Upper lobe of left lung (tissue), 6 donors: ENCODE data around the gene RHBDF1. TPM values are rescaled to one million over a fixed set of nuclear protein-coding genes. Genes with fewer than 3 reads are reported as not detected.

Source experiments
- ATAC-seq, 2 donors: fragments of 200-7000 bp; cut with Tn5 transposase; one replicate each; pipeline ENCODE4 v1.9.1; 2022; ENCODE audit warnings: mild to moderate bottlenecking in 2 of 2, moderate library complexity in 2 of 2; ENCODE audit not compliant: low FRiP score in 2 of 2
- DNase-seq, 2 donors: peaks; one replicate each; pipeline ENCODE4 v3.0.0-alpha.2; 2019 to 2020
- H3K27ac ChIP-seq, 4 donors: fragments of 200-600 bp; sonication (generic); one replicate each; pipeline ENCODE4 v1.5.1; 2016 to 2019
- H3K27me3 ChIP-seq, 4 donors: fragments of 200-600 bp; sonication (generic); one replicate each; pipeline ENCODE4 v1.5.1; 2017 to 2019
- H3K36me3 ChIP-seq, 4 donors: fragments of 200-600 bp; sonication (generic); one replicate each; pipeline ENCODE4 v1.5.1; 2016 to 2019
- H3K4me1 ChIP-seq, 4 donors: fragments of 200-600 bp; sonication (generic); one replicate each; pipeline ENCODE4 v1.5.1; 2018 to 2019
- H3K4me3 ChIP-seq, 4 donors: fragments of 200-600 bp; sonication (generic); one replicate each; pipeline ENCODE4 v1.5.1; 2017 to 2019; ENCODE audit warnings: mild to moderate bottlenecking in 2 of 4, moderate library complexity in 1 of 4
- H3K9me3 ChIP-seq, 4 donors: fragments of 200-600 bp; sonication (generic); one replicate each; pipeline ENCODE4 v1.5.1; 2018 to 2019
- CTCF ChIP-seq, 6 experiments: fragments of 450-650 bp in 4 of 6; fragments of 200-600 bp in 2 of 6; sonication (generic) in 2 of 6; IDR thresholded peaks; one replicate each; pipeline ENCODE4 v1.5.1; 2016 to 2019; ENCODE audit warnings: antibody characterized with exemption in 6 of 6
- EP300 ChIP-seq, 4 donors: sonication (generic); formaldehyde crosslinking; IDR thresholded peaks; one replicate each; pipeline ENCODE4 v1.5.1; 2017; ENCODE audit warnings: antibody characterized with exemption in 4 of 4, control low read depth in 2 of 4
- POLR2A ChIP-seq, 4 donors: fragments of 450-650 bp; IDR thresholded peaks; one replicate each; pipeline ENCODE4 v1.5.1; 2016 to 2017; ENCODE audit warnings: antibody characterized with exemption in 4 of 4, mild to moderate bottlenecking in 2 of 4
- POLR2AphosphoS5 ChIP-seq, 2 donors: sonication (generic); formaldehyde crosslinking; IDR thresholded peaks; one replicate each; pipeline ENCODE4 v1.5.1; 2017; ENCODE audit warnings: antibody characterized with exemption in 2 of 2
- WGBS, 2 donors: methylation state at CpG; one replicate each; pipeline ENCODE4 v1.1.5; 2017 to 2018; 5-methylcytosine and 5-hydroxymethylcytosine counted together
- total RNA-seq, 6 donors: library from RNA; depleted of rRNA in 4 of 6; stranded (reverse); fragments of >200 nt in 4 of 6; gene quantifications; one replicate each; pipeline versions ENCODE4 v1.1.0 to v1.2.1, GENCODE V29; 2016 to 2021
- donor health status: DM: no; HTN: no; CAD: no; lungs with moderate emphysema.
- donor health status: DM: no; HTN: yes; CAD: no; lungs with severe emphysema.

RHBDF1 gene
- total RNA-seq, 6 donors from 2014 or later: 24.4 to 110 (median 46.3) TPM

DNA sequence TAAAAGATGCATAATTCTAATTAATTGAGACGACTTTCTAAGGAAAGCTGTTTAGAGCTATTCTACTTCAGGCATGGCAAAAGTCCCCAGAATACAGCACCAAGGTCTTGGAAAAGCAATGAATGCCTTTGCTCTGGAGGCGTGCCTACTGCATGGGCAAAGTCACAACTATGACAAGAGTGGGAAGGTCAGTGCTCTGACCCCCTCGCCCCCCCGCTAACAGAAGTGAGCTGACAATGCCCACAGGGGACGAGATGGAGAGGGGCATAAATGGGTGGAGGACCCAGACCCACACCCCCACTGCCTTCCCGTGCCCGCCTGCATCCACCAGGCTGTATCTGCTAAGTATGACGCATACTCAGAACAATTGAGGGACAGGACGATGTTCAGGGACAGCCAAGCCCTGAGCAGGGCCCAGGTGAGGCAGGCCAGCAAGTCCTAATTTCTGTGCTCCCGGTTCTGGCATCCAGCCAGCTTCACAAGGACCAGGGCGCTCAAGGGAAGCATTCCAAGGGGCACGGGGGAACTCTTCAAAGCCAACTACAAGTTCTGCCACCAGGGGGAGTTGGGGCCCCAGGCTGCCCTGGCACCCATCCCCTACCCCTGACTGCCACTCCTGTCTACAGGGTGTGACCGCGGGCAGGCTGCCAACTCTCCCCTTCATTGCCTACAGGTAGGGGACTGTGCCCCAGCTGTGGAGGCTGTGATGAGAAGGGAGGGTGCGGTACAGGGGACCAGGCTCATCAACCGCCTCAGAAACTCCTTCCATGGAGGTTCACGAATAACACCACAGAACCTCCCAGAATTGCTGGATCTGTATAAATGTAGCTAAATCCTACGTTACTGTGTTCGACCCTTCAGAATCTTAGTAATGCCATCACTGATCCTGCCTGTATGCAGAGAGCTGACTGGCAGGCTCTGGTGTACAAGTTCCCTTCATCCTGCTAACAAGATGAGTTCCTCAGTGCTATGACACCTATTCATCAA lies 45.2 kb upstream of the RHBDF1 start:
- Histone ChIP-seq H3K4me1 (peaks cover 0 to 8% (median 0%) of the 10 kb centered on the region in 4 donors), H3K4me3 (no peak overlapping the region), H3K27ac (no peak overlapping the region), H3K36me3 (peaks cover 0 to 32% (median 3%) of the 10 kb centered on the region in 4 donors), H3K27me3 (no peaks in the 10 kb centered on the region), H3K9me3 (no peaks in the 10 kb centered on the region)
- DNase-seq (peak in 1 of 2 donors; percentile 72), ATAC-seq (peak; percentile 56 to 80)
- WGBS, 2 donors: 62 to 84% methylated on average over 14 to 19 of the region's 19 CpGs
- TF ChIP-seq EP300 (IDR thresholded peaks at IDR 0.05) (no peak), POLR2AphosphoS5 (IDR thresholded peaks at IDR 0.05) (no peak), CTCF (IDR thresholded peaks at IDR 0.05) (peak; percentile 50 to 84 (median 66)), POLR2A (IDR thresholded peaks at IDR 0.05) (no peak)

DNA sequence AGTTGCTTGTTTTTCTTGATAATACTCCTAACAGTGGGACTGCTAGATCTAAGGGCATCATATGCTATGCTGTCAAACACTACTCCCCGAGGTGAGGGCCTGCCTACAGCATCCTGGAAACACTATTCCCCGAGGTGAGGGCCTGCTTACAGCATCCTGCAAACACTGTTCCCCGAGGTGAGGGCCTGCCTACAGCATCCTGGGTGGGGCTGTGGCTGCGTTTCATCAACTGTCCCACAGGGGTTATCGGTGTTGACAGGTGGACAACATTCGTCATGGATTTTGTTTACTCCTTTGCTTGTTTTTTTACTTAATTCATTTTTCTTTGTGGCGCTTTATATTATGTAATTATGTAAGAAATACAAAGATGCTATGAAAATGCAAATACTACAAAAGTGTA lies 43.6 kb upstream of the RHBDF1 start:
- no peaks in the 10 kb centered on the region for H3K27me3 ChIP-seq
- ATAC-seq (no peak), DNase-seq (no peak)
- 72 to 78% methylated on average over 7 of the region's 7 CpGs for WGBS, 2 donors
- H3K36me3 ChIP-seq: peaks cover 0 to 47% (median 10%) of the 10 kb centered on the region in 4 donors
- TF ChIP-seq CTCF (IDR thresholded peaks at IDR 0.05) (no peak), EP300 (IDR thresholded peaks at IDR 0.05) (no peak), POLR2A (IDR thresholded peaks at IDR 0.05) (no peak), POLR2AphosphoS5 (IDR thresholded peaks at IDR 0.05) (no peak)
- H3K9me3 ChIP-seq: no peaks in the 10 kb centered on the region
- H3K4me1 ChIP-seq: peaks cover 0 to 8% (median 0%) of the 10 kb centered on the region in 4 donors
- no peak overlapping the region for H3K4me3 ChIP-seq
- H3K27ac ChIP-seq: no peak overlapping the region

- Histone ChIP-seq H3K9me3 (no peaks in the 10 kb centered on the region), H3K27ac (no peak overlapping the region), H3K4me3 (no peak overlapping the region), H3K36me3 (peaks cover 2 to 63% (median 23%) of the 10 kb centered on the region in 4 donors), H3K4me1 (peaks cover 0 to 8% (median 0%) of the 10 kb centered on the region in 4 donors), H3K27me3 (no peaks in the 10 kb centered on the region)
- DNase-seq (no peak), ATAC-seq (no peak)
- TF ChIP-seq POLR2AphosphoS5 (IDR thresholded peaks at IDR 0.05) (no peak), POLR2A (IDR thresholded peaks at IDR 0.05) (no peak), EP300 (IDR thresholded peaks at IDR 0.05) (no peak)
- 81 to 95% methylated on average over 2 of the region's 2 CpGs for WGBS, 2 donors
These were observed 41.9 kb upstream of the RHBDF1 start for GRCh38 chr16:114327-114726.

DNA sequence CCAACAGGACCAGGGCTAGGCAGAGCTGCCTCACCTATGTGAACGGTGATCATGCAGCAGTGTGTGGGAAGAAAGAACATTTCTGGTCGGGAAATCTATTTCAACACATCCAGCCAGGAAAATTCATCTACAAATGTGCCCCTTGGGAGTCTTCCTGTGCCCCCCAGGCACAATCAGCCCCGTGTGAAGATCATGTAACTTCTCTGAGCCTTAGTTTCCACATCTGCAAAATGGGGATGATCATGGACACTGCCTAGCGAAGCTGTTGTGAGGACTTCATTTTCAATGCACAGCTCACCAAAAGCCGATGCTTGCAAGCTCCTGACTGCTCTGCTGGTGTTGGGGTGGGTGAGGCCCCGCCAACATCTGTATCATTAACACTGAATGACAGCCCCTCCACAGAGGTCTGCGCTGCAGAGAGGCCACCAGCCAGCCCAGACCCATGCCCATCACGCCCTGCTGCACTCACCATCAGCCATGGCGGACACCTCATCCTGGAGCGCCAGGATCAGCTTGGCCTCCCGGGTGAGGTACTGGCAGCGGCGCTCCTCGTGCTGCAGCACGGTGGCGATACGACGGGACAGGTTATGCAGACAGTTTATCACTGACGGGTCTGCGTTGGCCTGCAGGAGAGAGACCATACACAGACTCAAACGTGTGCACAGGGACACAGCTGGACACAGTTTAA lies 39.9 kb upstream of the RHBDF1 start:
- Histone ChIP-seq H3K27me3 (no peaks in the 10 kb centered on the region), H3K4me3 (no peak overlapping the region), H3K27ac (no peak overlapping the region), H3K4me1 (peaks cover 0 to under 1% (median 0%) of the 10 kb centered on the region in 4 donors), H3K9me3 (no peaks in the 10 kb centered on the region), H3K36me3 (peaks cover 6 to 66% (median 25%) of the 10 kb centered on the region in 4 donors)
- ATAC-seq (peak in 1 of 2 donors; percentile 32), DNase-seq (no peak)
- WGBS, 2 donors: 92 to 97% methylated on average over 19 to 21 of the region's 21 CpGs
- TF ChIP-seq EP300 (IDR thresholded peaks at IDR 0.05) (no peak), POLR2AphosphoS5 (IDR thresholded peaks at IDR 0.05) (no peak), POLR2A (IDR thresholded peaks at IDR 0.05) (no peak), CTCF (IDR thresholded peaks at IDR 0.05) (no peak)
